ENCODE data around the gene AP5B1. TPM values are rescaled to one million over a fixed set of nuclear protein-coding genes. Genes with fewer than 3 reads are reported as not detected.

The AP5B1 gene
- total and polyA plus RNA-seq, 2 of the 8 experiments (the other 6 are each of a cell fraction or from before 2014, with no cell fraction given), result 7.6 to 10.0 TPM

GRCh38 chr11:65777821-65778361 is 2.9 kb downstream of the AP5B1 start:
- CTCF ChIA-PET (ENCODE audit: partially characterized antibody), result interaction anchor here (0.6 to 13.2 kb wide), 13 partner anchors 7 to 112 kb away, joined by 3 to 347 read pairs (median 29); partner anchors contain the start of genes CCDC85B, FIBP, KAT5 and RNASEH2C
- Histone ChIP-seq H2BK5ac (ENCODE audit: low read depth, low read length) (no peak overlapping the region), H3K4me2 (ENCODE audit: insufficient read depth in 1 of 2, low read depth in 2 of 2, low read length in 2 of 2) (no peak overlapping the region), H2BK120ac (replicated peaks; ENCODE audit: low read depth, low read length) (no peak overlapping the region), H3K18ac (ENCODE audit: extremely low read depth, low read length) (no peak overlapping the region), H2AFZ (ENCODE audit: low read length) (no peak overlapping the region), H3K4me3 (ENCODE audit: extremely low read depth in 1 of 4, insufficient read depth in 2 of 4, low read depth in 3 of 4, low read length in 4 of 4) (no peak overlapping the region), H2BK12ac (ENCODE audit: low read depth, low read length) (no peak overlapping the region), H4K91ac (replicated peaks; ENCODE audit: insufficient read length, low read length) (no peak overlapping the region), H3K56ac (replicated peaks; ENCODE audit: insufficient read length, low read depth, low read length) (no peak overlapping the region), H4K8ac (ENCODE audit: extremely low read depth, insufficient read depth, low read length) (peak overlapping the region; percentile 64; the same call in 1 of the 2 replicates), H3K23me2 (ENCODE audit: low read depth, low read length) (peaks cover 4% of the 10 kb centered on the region; the same call in 1 of the 2 replicates), H3K36me3 (ENCODE audit: control insufficient read depth in 2 of 4, insufficient read depth in 4 of 4, low read length in 3 of 4) (peaks cover 0 to 11% (median 0%) of the 10 kb centered on the region in 4 experiments; a peak in 3 of 8 replicates), H2BK15ac (ENCODE audit: low read length) (no peak overlapping the region), H3K14ac (ENCODE audit: insufficient read length) (no peak overlapping the region), H3K79me1 (ENCODE audit: low read depth, low read length) (0 out of 2 replicates have a peak, but pooled peaks cover 2% of the 10 kb centered on the region), H3K4ac (replicated peaks; ENCODE audit: insufficient read length, low read depth, low read length) (no peak overlapping the region), H3K9ac (replicated peaks in 1 of 4; ENCODE audit: extremely low read depth in 1 of 4, low read depth in 3 of 4, low read length in 3 of 4) (no peak overlapping the region), H3K23ac (ENCODE audit: insufficient read length) (no peak overlapping the region), H3K4me1 (replicated peaks in 1 of 4; ENCODE audit: control insufficient read depth in 3 of 4, insufficient read depth in 4 of 4, low read length in 3 of 4) (peaks cover 0 to 11% (median 3%) of the 10 kb centered on the region in 4 experiments; a peak in 6 of 7 replicates), H2BK20ac (ENCODE audit: low read length) (no peak overlapping the region), H3K9me3 (ENCODE audit: insufficient read depth in 2 of 2, low read depth in 1 of 2, low read length in 1 of 2) (no peaks in the 10 kb centered on the region), H4K5ac (ENCODE audit: insufficient read length, low read depth, low read length) (no peak overlapping the region), H3K27me3 (replicated peaks in 1 of 4; ENCODE audit: control insufficient read depth in 3 of 4, extremely low read depth in 1 of 4, insufficient read depth in 3 of 4, low read length in 3 of 4) (peaks cover 0 to 13% (median 8%) of the 10 kb centered on the region in 4 experiments; a peak in 4 of 7 replicates), H2AK5ac (ENCODE audit: low read depth, low read length) (no peak overlapping the region), H3K27ac (ENCODE audit: low read depth, low read length) (no peak overlapping the region), H4K20me1 (replicated peaks in 1 of 2; ENCODE audit: control insufficient read depth in 1 of 2, insufficient read depth in 2 of 2, low read length in 2 of 2) (peaks cover 1 to 17% of the 10 kb centered on the region in 2 experiments), H3K79me2 (ENCODE audit: control insufficient read depth in 1 of 2, insufficient read depth in 2 of 2, low read length in 2 of 2) (no peaks in the 10 kb centered on the region)
- POLR2A ChIA-PET (ENCODE audit: partially characterized antibody), result interaction anchor here (1.2 to 1.4 kb wide), 2 partner anchors 21 to 82 kb away, joined by 3 to 4 read pairs; partner anchors contain the start of gene MUS81
- DNase-seq (ENCODE audit: low read depth in 1 of 2, low spot score in 2 of 2) (no peak), FAIRE-seq (no peak)
- WGBS, 2 experiments (ENCODE audit: extremely low coverage in 1 of 2, insufficient coverage in 1 of 2, insufficient read length in 1 of 2, insufficient replicate concordance in 2 of 2, low coverage in 1 of 2, low lambda C conversion rate in 2 of 2, missing lambda C conversion rate in 1 of 2), result 93% methylated on average over 22 of the region's 23 CpGs; no CpG with 5 or more reads in 1 of the 2 experiments
- TF ChIP-seq JUND (IDR thresholded peaks at IDR 0.05; ENCODE audit: low read length) (no peak), NANOG (IDR thresholded peaks at IDR 0.05; ENCODE audit: insufficient read depth, low read depth, low read length, poor library complexity, severe bottlenecking) (no peak), YY1 (IDR thresholded peaks at IDR 0.05; ENCODE audit: low read depth, low read length) (no peak), POLR2AphosphoS5 (IDR thresholded peaks at IDR 0.05; ENCODE audit: low read depth, low read length) (no peak), KDM1A (IDR thresholded peaks at IDR 0.05; ENCODE audit: borderline replicate concordance, low read length) (no peak), BCL11A (IDR thresholded peaks at IDR 0.05; ENCODE audit: low read depth in 2 of 2, low read length in 2 of 2) (no peak), ATF2 (IDR thresholded peaks at IDR 0.05; ENCODE audit: low read length) (no peak), RFX5 (IDR thresholded peaks at IDR 0.05; ENCODE audit: borderline replicate concordance, low read depth, low read length) (no peak)
